GM21390 (cell line): ENCODE data around the gene PHF13.

Source experiments
- ATAC-seq: cut with Tn5 transposase; IDR thresholded peaks from one replicate; pipeline ENCODE4 v1.9.1; 2021; ENCODE audit not compliant: unreplicated experiment

PHF13 gene

DNA sequence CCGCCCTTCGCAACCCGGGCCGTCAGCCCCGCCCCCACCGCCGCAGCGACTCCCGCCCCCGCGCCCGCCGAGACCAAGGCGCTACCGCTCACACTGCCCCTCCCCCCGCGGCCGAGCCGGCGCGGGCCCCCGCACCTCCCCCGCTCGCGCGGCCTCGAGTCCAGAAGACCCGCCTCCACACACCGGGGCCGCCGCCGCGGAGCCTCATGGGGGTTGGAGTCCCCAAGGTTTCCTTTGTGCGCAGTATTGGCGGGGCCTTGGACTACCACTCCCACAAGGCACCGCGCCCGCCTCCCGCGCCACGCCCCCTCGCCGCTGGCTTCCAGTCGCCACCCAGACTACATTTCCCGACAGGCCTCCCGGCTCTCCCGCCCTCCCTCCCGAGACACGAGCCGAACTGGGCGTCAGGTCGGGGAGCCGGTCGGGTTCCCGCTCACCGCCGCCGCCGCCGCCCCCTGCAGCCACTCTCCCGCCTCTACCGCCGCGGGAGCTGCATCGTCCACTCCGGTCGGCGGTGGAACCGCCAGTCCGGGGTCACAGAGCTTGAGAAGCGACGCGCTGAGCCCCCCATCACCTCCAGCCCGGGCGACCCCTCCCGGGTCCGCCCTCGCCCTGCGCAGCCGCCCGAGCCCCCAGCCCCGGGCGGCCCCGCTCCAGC is at the start of gene PHF13:
Gene PHF13 (plus strand): TSS at position 371 of the 658 bp plus-strand sequence. CDS start 336 bp downstream, outside the sequence.
- peak; percentile 89 for ATAC-seq

GRCh38 chr1:6569033-6569432 is 44.5 kb upstream of the PHF13 start:
- no peak for ATAC-seq

- ATAC-seq, result no peak
Measured at GRCh38 chr1:6570100-6570499, 43.4 kb upstream of the PHF13 start.

- ATAC-seq, result no peak
Measured at GRCh38 chr1:6570987-6571386, 42.5 kb upstream of the PHF13 start.

DNA sequence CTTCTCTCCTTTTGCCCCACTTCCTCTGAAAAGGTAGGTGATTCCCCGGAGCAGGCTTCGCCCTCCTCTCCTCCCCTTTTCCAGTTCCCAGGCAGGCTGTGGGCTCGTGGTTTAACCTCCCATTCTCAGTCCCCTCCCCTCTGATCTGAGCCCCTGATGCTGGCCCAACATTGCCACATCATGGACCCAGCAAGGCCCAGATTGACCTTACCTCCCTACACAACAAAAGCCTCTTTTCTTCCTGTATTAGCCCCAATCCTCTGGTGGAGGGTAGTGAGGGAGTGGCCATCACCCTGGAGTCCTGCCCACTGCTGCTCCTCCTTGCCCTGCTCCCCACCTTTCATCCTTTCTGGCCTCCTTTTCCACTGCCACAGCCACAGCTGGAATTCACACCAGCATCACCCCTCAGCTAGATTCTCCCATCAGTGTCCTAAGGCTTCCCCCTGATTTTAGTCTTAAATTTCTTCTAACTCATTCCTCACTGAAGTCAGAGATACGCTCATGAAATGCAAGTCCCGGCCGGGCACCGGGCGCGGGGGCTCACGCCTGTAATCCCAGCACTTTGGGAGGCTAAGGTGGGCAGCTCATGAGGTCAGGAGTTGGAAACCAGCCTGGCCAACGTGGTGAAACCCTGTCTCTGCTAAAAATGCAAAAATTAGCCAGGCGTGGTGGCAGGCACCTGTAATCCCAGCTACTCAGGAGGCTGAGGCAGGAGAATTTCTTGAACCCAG is 40.7 kb upstream of the PHF13 start:
- ATAC-seq, result no peak

DNA sequence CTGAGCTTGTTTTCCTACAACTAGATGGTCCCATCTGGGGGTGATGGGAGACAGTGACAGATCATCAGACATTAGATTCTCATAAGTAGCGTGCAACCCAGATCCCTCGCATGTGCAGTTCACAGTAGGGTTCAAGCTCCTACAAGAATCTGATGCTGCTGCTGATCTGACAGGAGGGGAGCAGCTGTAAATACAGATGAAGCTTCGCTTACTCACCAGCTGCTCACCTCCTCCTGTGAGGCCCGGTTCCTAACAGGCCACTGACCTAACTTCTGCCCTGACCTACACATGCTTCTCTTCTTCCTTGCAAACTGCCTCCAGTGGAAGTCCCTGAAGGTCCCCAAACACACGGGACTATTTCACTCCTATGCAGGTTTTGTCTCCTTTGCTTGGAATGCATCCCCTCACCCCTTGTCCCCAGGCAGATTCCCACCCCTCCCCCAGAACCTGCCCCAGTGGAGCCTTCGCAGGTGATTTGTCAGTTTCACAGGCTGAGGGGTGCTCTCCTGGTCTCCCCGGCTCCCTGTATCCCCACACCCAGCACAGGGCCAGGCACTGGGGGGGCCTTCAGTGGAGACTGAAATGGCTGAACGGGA is 39.4 kb upstream of the PHF13 start:
- ATAC-seq, result no peak

DNA sequence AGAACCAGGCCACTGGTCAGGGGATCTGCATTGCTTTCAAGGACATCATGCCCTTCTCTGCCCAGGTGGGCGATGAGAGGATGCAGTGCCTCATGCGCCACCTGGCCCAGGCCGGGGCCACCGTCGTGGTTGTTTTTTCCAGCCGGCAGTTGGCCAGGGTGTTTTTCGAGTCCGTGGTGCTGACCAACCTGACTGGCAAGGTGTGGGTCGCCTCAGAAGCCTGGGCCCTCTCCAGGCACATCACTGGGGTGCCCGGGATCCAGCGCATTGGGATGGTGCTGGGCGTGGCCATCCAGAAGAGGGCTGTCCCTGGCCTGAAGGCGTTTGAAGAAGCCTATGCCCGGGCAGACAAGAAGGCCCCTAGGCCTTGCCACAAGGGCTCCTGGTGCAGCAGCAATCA is 38.7 kb upstream of the PHF13 start:
- ATAC-seq, result no peak

- ATAC-seq, result no peak
Measured at GRCh38 chr1:6577831-6578525, 35.6 kb upstream of the PHF13 start.

- ATAC-seq, result no peak
Measured at GRCh38 chr1:6578624-6579373, 34.7 kb upstream of the PHF13 start.

DNA sequence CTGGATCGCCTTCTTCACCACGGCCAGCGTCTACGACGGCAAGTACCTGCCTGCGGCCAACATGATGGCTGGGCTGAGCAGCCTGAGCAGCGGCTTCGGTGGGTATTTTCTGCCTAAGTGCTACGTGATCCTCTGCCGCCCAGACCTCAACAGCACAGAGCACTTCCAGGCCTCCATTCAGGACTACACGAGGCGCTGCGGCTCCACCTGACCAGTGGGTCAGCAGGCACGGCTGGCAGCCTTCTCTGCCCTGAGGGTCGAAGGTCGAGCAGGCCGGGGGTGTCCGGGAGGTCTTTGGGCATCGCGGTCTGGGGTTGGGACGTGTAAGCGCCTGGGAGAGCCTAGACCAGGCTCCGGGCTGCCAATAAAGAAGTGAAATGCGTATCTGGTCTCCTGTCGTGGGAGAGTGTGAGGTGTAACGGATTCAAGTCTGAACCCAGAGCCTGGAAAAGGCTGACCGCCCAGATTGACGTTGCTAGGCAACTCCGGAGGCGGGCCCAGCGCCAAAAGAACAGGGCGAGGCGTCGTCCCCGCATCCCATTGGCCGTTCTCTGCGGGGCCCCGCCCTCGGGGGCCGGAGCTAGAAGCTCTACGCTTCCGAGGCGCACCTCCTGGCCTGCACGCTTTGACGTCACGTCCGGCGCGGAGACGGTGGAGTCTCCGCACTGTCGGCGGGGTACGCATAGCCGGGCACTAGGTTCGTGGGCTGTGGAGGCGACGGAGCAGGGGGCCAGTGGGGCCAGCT is 34.0 kb upstream of the PHF13 start, which contains the start of gene ZBTB48:
Gene ZBTB48 (plus strand): TSS at position 621 of the 745 bp plus-strand sequence. CDS start 616 bp downstream, outside the sequence.
- peak; percentile 96 for ATAC-seq

GRCh38 chr1:6580119-6580592 is 33.4 kb upstream of the PHF13 start:
- no peak for ATAC-seq

DNA sequence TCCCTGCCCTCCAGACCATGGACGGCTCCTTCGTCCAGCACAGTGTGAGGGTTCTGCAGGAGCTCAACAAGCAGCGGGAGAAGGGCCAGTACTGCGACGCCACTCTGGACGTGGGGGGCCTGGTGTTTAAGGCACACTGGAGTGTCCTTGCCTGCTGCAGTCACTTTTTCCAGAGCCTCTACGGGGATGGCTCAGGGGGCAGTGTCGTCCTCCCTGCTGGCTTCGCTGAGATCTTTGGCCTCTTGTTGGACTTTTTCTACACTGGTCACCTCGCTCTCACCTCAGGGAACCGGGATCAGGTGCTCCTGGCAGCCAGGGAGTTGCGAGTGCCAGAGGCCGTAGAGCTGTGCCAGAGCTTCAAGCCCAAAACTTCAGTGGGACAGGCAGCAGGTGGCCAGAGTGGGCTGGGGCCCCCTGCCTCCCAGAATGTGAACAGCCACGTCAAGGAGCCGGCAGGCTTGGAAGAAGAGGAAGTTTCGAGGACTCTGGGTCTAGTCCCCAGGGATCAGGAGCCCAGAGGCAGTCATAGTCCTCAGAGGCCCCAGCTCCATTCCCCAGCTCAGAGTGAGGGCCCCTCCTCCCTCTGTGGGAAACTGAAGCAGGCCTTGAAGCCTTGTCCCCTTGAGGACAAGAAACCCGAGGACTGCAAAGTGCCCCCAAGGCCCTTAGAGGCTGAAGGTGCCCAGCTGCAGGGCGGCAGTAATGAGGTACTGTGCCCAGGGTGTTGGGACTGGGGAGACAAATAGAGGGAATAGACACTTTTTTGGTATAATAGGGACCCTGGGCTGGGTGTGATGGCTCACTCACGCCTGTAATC is 32.7 kb upstream of the PHF13 start:
- no peak for ATAC-seq

GRCh38 chr1:6581561-6582305 is 31.8 kb upstream of the PHF13 start:
- no peak for ATAC-seq

DNA sequence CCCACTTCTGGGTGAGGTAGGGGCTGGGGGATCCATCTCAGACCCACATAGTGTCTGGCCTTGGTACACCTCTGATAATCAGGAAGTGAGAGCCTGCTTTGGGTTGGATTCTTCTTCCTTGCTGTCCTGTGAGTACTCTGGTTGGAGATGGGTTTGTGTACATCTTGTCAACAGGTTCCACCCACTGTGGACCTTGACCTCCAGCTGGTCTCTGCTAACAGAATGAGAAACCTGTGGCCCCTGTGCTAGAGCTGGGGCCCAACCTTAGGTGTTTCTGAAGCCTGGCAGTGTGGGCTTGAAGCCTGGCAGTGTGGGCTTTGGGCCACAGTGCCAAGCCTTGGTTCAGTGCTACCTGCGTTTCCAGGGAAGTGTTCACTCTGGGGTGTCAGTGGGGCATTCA is 31.2 kb upstream of the PHF13 start:
- ATAC-seq, result no peak

GRCh38 chr1:6584126-6585080 is 29.1 kb upstream of the PHF13 start:
- no peak for ATAC-seq

DNA sequence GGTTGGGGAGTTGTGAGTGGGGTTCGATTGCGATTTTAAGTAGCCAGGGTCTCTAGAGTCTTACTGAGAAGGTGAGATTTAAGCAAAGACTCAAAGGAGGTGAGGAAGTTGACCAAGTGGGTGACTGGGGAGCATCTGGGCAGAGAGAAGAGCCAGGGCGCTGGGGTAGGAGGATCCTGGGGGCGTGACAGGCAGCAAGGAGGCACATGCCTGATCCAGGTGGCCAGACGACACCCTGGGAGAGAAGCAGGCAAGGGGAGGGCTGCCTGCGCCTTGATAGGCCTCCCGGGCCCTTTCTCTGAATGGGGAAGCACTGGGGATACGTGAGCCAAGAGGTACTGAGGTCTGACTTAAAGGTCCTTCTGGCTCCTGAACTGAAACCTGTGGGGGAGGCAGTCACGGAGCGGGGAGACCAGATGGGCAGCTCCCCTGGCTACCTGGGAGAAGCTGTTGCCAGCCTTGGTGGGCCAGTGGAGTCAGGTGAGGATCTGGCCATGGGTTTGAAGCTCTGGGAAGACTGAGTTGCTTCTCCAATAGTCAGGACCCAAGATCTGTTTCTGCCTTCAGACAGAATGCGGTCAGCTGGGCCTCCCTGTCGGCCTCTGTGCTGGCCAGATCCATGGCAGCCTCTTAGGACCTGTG is 28.3 kb upstream of the PHF13 start:
- ATAC-seq, result no peak

DNA sequence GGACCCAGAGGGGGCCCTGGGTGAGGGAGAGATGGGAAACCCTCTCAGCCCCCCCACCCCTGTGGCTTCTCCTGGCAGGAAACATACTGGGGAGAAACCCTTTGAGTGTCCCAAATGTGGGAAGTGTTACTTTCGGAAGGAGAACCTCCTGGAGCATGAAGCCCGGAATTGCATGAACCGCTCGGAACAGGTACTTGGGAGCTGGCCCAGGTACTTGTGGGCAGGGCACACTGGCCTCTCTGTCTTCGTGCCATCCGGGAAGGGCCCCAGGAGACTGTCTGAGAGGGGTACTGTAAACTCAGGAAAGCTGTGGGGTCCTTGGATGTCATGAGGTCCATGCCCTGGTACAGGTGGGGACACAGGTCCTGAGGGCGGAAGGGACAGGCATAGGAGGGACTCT is 27.7 kb upstream of the PHF13 start:
- ATAC-seq, result no peak
